SU-DHL-6 (cell line): ENCODE data around the gene OSTM1.

Experiments
- H2AFZ ChIP-seq: fragments of 200-600 bp; sonication (generic); 2 replicates; pipeline ENCODE4 v1.6.1; 2014; ENCODE audit warnings: low read depth, mild to moderate bottlenecking, moderate library complexity, mixed read lengths, antibody characterized with exemption, low read length; ENCODE audit not compliant: severe bottlenecking
- H3F3A ChIP-seq: fragments of 200-600 bp; shearing (Covaris generic); 2 replicates; pipeline ENCODE4 v1.6.0; 2016; ENCODE audit warnings: antibody characterized with exemption, mild to moderate bottlenecking; ENCODE audit not compliant: insufficient read depth
- H3K27ac ChIP-seq: fragments of 200-600 bp; sonication (generic); 2 replicates; pipeline ENCODE4 v1.5.1; 2016; ENCODE audit warnings: low read depth, mild to moderate bottlenecking, low read length, moderate library complexity, mixed read lengths
- H3K27me3 ChIP-seq: fragments of 200-600 bp; sonication (generic), shearing (Covaris generic); 2 replicates; pipeline ENCODE4 v1.6.0; 2014; ENCODE audit warnings: mild to moderate bottlenecking, low read length
- H3K36me3 ChIP-seq: fragments of 200-600 bp; sonication (generic); 2 replicates; pipeline ENCODE4 v1.6.1; 2014; ENCODE audit warnings: mild to moderate bottlenecking, low read length, mixed read lengths
- H3K4me2 ChIP-seq: fragments of 300-600, 200-600 bp; shearing (Covaris generic), sonication (generic); 2 replicates; pipeline ENCODE4 v1.6.0; 2014; ENCODE audit warnings: low read length, low read depth, mild to moderate bottlenecking; ENCODE audit not compliant: poor library complexity, severe bottlenecking
- H3K4me3 ChIP-seq: fragments of 200-600 bp; sonication (generic); 2 replicates; pipeline ENCODE4 v1.5.1; 2014; ENCODE audit warnings: antibody characterized with exemption, low read length, mild to moderate bottlenecking, mixed read lengths; ENCODE audit not compliant: insufficient read depth, poor library complexity, severe bottlenecking
- H3K79me2 ChIP-seq: fragments of 200-600 bp; sonication (generic); 2 replicates; pipeline ENCODE4 v1.6.1; 2014; ENCODE audit warnings: mild to moderate bottlenecking, low read length, moderate library complexity; ENCODE audit not compliant: insufficient read depth
- H3K9ac ChIP-seq: fragments of 200-600 bp; sonication (generic); 2 replicates; pipeline ENCODE4 v1.7.0; 2014; ENCODE audit warnings: mild to moderate bottlenecking, low read length
- H3K9me2 ChIP-seq: fragments of 200-600 bp; sonication (generic); replicated peaks from 2 replicates; pipeline ENCODE4 v1.6.1; 2014; ENCODE audit warnings: low read length; ENCODE audit not compliant: insufficient read depth
- H3K9me3 ChIP-seq: fragments of 200-600 bp; sonication (generic); 2 replicates; pipeline ENCODE4 v1.6.1; 2014; ENCODE audit warnings: low read length, mixed read lengths; ENCODE audit not compliant: insufficient read depth
- H4K20me1 ChIP-seq: fragments of 200-600 bp; sonication (generic); 2 replicates; pipeline ENCODE4 v1.6.1; 2014; ENCODE audit warnings: low read depth, mild to moderate bottlenecking, antibody characterized with exemption, low read length, moderate library complexity, mixed read lengths
- CTCF ChIP-seq: fragments of 200-600 bp; sonication (generic); IDR thresholded peaks from one replicate; pipeline ENCODE4 v1.5.1; 2017; ENCODE audit warnings: antibody characterized with exemption, mild to moderate bottlenecking, low read length, moderate library complexity; ENCODE audit not compliant: insufficient read depth, poor library complexity, severe bottlenecking
- EZH2phosphoT487 ChIP-seq: fragments of 200-600 bp; sonication (generic), shearing (Covaris generic); conservative IDR thresholded peaks from 2 replicates; pipeline ENCODE4 v1.6.1; 2018; ENCODE audit warnings: mild to moderate bottlenecking, antibody characterized with exemption, low read length, moderate library complexity, mixed read lengths

Gene OSTM1

DNA sequence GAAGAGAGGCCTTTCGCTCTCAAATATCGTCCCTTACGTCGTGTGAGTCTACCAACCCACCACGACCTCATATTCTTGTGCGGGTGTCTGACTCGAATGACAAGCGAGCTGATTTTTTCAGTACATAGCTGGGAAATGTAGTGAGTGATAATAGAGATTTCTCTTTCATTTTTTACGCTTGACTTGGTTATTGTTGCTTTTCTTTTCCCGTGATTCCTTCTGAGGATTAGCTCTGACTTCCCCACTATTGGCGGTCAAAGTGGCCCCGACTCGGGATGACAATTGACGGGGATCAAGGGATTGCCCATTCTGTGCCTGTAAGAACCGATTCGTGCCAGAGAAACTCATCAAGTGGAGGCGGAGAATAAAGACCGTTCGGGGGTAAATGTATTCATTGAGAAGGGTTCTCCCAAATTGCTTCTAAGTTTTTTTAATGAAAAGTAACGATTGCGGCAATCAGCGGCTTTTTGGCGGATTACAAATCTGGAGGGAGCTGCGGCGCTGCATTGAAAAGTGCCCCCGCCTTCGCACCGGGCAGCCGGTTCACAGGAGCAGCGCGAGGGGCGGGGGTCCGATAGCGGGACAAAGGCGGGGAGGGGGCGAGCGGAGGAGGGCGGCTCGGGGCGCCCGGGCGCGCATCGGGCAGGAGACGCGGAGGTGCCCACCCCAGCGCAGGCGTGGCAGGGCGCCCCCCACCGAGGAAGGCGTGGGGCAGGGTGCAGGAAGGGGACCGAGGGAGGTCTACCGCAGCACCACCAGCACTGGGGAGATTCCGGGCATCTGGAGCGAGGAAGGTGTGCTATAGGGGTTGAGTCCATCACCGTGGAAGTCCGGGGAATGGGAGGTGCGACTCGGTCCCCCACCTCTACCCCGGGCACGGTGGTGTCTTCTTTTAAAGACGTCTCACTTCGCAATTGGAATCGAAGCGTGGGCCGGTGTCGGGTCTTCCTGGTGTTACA is 44.5 kb upstream of the OSTM1 start:
- Histone ChIP-seq H4K20me1 (no peaks in the 10 kb centered on the region), H3K79me2 (no peaks in the 10 kb centered on the region), H3K27ac (no peak overlapping the region), H3K4me2 (peak overlapping the region; percentile 23), H2AFZ (no peak overlapping the region), H3F3A (no peaks in the 10 kb centered on the region), H3K9ac (no peak overlapping the region), H3K27me3 (no peaks in the 10 kb centered on the region), H3K9me2 (no peaks in the 10 kb centered on the region), H3K36me3 (no peaks in the 10 kb centered on the region), H3K9me3 (no peaks in the 10 kb centered on the region), H3K4me3 (no peak overlapping the region)
- TF ChIP-seq CTCF (no peak), EZH2phosphoT487 (0 out of 2 replicates have a peak, but pooled peaks have one; percentile 39)

DNA sequence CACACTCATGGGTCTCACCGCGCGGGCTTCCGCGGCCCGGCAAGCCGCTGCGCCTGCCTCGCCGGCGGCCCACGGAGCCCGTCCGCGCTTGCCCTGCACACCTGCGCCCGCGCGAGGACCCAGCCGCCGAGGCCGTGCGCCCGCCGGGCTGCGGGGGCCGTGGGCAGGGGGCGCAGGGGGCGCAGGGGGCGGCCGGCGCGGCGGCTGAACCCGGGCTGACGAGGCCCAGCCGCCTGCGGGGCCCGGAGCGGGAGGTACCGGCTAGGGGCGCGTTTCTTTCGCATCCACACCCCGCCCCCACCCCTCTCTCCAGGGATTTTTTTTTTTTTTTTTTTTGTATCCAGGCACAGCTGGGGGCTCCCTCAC is 43.8 kb upstream of the OSTM1 start:
- H3K9ac ChIP-seq: no peak overlapping the region
- no peaks in the 10 kb centered on the region for H3K36me3 ChIP-seq

GRCh38 chr6:108117427-108118358 is 43.2 kb upstream of the OSTM1 start:
- TF ChIP-seq CTCF (no peak), EZH2phosphoT487 (no peak)

More for the DNA sequence above, 43.8 kb upstream of the OSTM1 start:
- H3K9me3 ChIP-seq: no peaks in the 10 kb centered on the region
- no peak overlapping the region for H3K4me3 ChIP-seq
- H3K27me3 ChIP-seq: no peaks in the 10 kb centered on the region
- no peaks in the 10 kb centered on the region for H3K79me2 ChIP-seq
- H3K9me2 ChIP-seq: no peaks in the 10 kb centered on the region
- H3K4me2 ChIP-seq: no peak overlapping the region
- no peak overlapping the region for H2AFZ ChIP-seq
- TF ChIP-seq EZH2phosphoT487: no peak
- no peak for TF ChIP-seq CTCF
- H3F3A ChIP-seq: no peaks in the 10 kb centered on the region
- no peaks in the 10 kb centered on the region for H4K20me1 ChIP-seq
- no peak overlapping the region for H3K27ac ChIP-seq

More at GRCh38 chr6:108117427-108118358, 43.2 kb upstream of the OSTM1 start:
- Histone ChIP-seq H3K9me3 (no peaks in the 10 kb centered on the region), H3K9me2 (no peaks in the 10 kb centered on the region), H3K36me3 (no peaks in the 10 kb centered on the region), H3K27ac (no peak overlapping the region), H3K9ac (no peak overlapping the region), H3K4me2 (peak overlapping the region; percentile 40), H4K20me1 (no peaks in the 10 kb centered on the region), H3F3A (no peaks in the 10 kb centered on the region), H2AFZ (peak overlapping the region; percentile 0), H3K4me3 (peak overlapping the region; percentile 22), H3K79me2 (no peaks in the 10 kb centered on the region), H3K27me3 (no peaks in the 10 kb centered on the region)
